HG03439 (cell line): Measurements from ENCODE around the gene PSMA2.
"Not testable (repeated sequence)": the region's sequence is repeated elsewhere in the genome, so short reads cannot be mapped to it uniquely, and the experiment has no call there.

ENCODE experiments used
- ATAC-seq: cut with Tn5 transposase; IDR thresholded peaks from one replicate; pipeline ENCODE4 v1.9.1; 2021; ENCODE audit warnings: mild to moderate bottlenecking, moderate library complexity; ENCODE audit not compliant: unreplicated experiment

Gene PSMA2

DNA sequence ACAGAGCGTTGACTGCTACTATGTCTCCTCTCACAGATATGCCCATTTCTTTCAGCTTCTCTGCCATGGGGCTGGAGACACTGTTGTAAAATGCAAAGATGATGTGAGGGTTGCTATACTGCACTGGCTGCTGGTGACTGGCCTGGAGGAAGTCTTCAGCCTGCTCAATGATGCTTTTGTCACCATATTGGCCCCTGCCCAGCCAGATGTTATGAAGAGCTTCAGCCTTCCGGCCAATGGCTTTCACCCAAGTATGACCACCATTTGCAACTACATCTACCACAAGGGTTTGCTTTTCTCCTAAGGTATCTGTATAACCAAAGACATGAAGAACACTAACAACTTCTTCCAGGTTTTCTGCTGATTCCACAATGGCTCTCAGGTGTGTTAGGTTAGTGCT, 21.7 kb downstream of the PSMA2 start:
- no peak for ATAC-seq

DNA sequence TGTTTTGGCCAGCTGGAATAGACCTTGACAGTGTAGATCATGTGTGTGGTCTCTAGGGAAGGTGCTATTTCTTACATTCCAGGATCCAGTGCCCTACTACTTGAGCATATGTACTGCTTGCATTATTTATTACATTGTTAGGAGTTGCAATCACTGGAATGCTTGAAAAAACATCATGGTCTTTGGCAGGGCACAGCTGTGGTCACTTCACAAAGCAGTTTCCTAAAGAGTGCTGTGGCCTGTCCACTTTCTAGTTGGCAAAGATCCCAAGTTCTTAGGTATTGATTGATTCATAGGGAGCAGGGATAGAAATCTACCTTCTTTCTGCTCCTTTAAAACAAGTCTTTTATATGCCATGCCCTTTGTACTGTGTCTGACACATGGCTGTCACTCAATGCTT, 24.7 kb downstream of the PSMA2 start:
- no peak for ATAC-seq

DNA sequence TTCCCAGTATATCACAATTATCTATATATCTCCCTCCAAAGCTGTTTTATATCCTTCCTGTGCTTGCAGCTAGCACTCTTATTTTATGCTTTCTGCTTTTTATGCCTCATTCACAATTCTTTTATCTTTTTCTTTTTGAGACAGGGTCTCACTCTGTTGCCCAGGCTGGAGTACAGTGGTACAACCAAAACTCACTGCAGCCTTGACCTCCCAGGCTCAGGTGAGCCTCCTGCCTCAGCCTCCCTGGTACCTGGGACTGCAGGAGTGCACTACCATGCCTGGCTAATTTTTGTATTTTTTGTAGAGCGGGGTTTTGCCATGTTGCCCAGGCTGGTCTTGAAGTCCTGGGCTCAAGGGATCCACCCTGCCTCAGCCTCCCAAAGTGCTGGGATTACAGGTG, 25.8 kb downstream of the PSMA2 start:
- ATAC-seq = no peak

DNA sequence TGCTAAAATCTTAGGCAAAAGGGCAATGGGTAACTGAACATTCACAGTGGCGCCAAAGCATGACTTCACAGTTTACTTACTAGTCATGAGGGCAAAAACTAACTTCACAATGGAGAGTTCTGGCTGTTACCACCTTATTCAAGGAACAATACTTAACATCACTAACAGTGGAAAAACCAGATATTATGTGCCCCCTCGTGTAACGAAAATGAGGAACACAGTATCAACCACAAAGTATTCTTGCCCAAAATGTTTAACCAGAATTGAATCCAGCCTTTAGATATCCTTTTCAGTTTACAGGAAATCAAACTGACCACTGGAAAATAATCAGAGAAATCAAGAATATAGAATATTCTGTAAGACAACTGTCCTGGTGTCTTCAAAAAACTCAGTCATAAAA, 29.6 kb downstream of the PSMA2 start:
- ATAC-seq = no peak

DNA sequence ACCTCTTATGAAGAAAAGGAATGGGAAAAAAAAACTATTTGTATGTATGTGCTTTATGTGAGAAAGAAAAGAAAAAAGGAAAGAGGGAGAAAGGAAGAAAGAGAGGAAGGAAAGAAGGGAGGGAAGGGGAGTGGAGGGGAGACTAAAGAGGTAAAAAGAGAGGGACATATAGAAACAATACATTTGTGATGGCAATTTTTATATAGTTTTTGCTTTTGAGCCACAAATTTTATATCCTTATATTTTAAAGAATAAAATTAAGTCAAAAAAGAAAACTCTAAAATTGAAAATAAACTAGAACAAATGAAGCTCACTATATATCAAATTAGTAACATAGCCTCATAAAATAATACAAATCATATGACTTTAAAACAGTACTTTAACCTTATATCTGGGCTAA, 31.1 kb downstream of the PSMA2 start:
- no peak for ATAC-seq

DNA sequence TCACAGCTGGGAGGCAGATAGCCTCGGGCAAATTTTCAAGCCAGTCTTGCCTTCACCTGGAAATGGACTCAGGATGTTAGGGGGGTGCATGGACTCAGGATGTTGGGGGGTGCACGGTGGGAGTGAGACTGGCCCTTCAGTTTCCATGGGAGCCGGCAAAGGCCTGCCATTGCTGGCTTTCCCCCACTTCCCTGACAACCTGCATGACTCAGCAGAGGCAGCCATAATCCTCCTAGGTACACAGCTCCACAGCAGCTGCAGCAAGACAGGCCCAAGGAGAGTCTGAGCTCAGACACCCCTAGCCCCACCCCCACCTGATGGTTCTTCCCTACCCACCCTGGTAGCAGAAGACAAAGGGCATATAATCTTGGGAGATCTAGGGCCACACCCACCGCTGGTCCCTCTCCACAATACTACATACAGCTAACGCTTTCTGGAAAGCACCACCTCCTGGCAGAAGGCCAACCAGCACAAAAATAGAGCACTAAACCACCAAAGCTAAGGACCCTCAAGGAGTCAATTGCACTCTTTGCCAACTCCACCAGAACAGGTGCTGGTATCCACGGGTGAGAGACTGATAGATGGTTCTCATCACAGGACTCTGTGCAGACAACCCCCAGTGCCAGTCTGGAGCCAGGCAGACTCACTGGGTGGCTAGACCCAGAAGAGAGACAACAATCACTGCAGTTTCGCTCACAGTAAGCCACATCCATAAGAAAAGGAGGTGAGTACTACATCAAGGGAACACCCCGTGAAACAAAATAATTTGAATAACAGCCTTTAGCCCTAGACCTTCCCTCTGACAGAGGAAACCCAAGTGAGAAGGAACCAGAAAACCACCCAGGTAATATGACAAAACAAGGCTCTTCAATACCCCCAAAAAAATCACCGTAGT, 38.4 kb downstream of the PSMA2 start:
- no peak for ATAC-seq

DNA sequence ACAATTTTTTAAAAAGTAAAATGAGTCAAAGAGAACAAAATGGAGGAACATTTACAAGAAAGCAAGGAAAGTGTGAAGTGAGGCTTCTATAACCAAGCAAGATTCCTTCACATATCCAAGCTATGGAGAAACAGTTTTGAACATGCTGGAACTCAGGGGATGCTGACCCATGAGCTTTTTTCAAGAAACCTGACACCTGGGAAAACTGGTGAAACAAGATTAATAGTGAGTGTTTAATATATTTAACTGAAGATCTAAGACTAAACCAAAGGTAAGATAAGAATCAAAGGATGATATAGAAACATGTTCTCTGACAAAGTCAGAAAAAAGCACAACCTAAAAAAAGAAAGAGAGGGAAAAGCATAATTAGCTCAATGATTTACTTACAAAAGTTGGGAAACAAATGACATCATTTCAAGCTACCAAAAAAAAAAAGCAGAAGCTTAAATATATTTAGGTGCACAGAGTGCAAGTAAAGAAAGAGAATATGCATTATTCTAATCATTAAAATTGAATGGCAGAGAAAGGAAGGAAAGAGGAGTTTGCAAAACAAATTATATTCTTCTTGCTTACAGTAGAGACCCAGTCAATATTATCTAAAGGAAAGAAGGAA, 45.0 kb downstream of the PSMA2 start:
- ATAC-seq = no peak

- ATAC-seq = no peak
These were observed 45.8 kb downstream of the PSMA2 start for GRCh38 chr7:42886129-42886528.

- ATAC-seq = not testable (repeated sequence)
These were observed 46.8 kb downstream of the PSMA2 start for GRCh38 chr7:42885183-42885582.

GRCh38 chr7:42883950-42884349, 48.0 kb downstream of the PSMA2 start:
- no peak for ATAC-seq

DNA sequence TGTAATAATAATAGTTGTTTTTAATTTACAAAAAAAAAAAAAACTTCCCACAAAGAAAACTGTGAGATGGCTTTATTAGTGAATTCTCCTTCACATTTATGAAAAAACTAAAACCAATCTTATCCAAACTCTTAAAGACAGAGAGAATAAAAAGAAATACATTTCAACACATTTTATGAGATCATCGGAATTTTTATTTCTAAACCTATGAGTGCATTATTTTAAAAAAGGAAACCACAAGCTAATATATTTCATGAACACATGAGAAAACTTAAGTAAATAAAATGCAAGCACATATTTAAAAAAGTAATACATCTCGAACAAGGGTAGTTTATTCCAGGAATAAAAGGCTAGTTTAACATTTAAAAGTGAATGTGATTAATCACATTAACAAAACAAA, 51.6 kb downstream of the PSMA2 start:
- ATAC-seq = no peak

GRCh38 chr7:42878303-42878702, 53.7 kb downstream of the PSMA2 start:
- ATAC-seq = no peak

- ATAC-seq = no peak
These were observed 54.1 kb downstream of the PSMA2 start for GRCh38 chr7:42877862-42878261.

DNA sequence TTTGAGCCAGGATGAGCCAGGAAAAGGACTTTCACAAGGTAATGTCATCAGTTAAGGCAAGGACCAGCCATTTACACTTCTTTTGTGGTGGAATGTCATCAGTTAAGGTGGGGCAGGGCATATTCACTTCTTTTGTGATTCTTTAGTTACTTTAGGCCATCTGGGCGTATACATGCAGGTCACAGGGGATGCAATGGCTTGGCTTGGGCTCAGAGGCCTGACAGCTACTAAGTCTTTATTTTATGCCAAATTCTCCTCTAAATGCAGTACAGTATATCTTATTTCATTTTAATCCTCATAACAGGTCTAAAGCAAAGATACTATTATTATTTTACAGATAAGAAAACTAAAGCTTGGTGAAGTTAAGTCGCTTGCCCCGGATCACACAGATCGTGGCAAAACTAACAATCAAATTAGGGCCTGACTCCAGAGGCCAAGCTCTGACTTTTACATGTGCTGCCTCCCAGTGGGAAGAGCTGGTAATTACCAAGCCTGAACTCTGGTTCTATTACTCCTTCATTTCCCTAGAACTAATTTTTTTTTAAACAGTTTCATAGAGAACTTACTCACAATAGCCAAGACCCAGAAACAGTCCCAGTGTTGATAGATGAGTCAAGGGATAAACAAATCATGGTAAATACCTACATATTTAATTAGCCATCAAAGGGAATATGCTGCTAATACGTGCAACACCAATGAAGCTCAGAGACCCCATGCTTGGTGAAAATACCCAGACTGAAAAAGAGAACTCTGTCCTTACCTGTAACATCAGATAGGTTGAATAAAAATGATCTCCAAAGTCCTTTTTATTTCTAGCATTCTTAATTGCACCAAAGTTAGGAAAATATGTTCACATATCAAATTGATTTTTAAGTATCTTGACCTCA, 55.5 kb downstream of the PSMA2 start:
- peak; percentile 87 for ATAC-seq

DNA sequence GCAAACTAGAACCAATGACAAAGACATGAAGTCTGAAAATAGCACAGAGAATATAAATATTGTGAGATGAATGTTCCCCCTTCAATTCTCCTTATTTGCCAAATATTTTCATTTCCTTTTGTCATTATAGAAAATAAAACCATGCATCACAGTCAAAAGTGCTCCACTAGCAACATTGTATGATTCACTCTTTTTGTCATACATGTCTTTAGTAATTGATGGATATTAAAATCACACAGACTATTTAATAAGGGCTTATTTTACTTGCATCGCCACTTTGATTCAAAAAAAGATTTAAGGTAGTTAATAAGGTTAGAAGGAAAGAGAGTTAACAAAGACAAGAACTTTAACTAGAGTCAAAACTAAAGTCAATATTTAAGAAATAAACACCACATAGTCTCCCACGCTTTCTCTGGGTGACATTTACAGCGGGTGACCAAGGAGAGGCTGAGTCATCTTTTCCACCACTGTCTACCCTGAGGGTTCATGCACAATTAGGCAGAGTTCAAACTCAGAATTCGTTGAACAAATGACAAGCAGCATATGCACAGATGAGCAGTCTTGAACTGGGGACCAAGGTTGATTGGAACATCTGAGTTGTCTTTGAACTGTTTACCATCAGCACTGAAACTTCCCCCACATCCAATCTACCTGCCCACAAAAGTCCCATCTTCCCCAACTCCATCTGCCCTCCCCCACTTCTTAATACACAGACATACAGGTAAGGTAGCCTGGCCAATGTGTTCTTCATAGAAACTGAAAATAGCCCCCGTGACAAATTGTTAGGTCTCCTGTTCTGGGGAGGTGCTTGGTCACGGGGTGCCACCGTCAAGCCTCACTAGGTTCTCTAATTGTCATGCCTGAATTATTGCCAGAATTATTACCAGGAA, 62.6 kb downstream of the PSMA2 start:
- peak; percentile 100 for ATAC-seq

- ATAC-seq = no peak
These were observed 63.5 kb downstream of the PSMA2 start for GRCh38 chr7:42868480-42868879.
